Daoy (cell line): ENCODE results near the gene NPEPPS. TPM values are rescaled to one million over a fixed set of nuclear protein-coding genes. Genes with fewer than 3 reads are reported as not detected.

ENCODE experiments used
- DNase-seq: peaks from one replicate; pipeline ENCODE4 v3.0.0-alpha.2; 2015; ENCODE audit warnings: low read depth
- total RNA-seq: library from RNA; depleted of rRNA; stranded (reverse); fragments of >200 nt; shearing (Covaris generic); gene quantifications from 2 replicates; pipeline ENCODE4 v1.2.3, GENCODE V29; 2014; rRNA removed

Gene NPEPPS
- total RNA-seq, 1 experiment from 2014 or later = 54.4 TPM

- no peak for DNase-seq
These were observed 134.7 kb downstream of the NPEPPS start for GRCh38 chr17:47665655-47666054.

GRCh38 chr17:47669081-47669480, 138.2 kb downstream of the NPEPPS start:
- DNase-seq = no peak

GRCh38 chr17:47670064-47670463, 139.2 kb downstream of the NPEPPS start:
- no peak for DNase-seq

Other genes with a start within 250 kb of the NPEPPS start
- gene EFCAB13, start 207.2 kb upstream of the NPEPPS start, total RNA-seq = 0.03 and 0.74 TPM in 2 replicates
- 541 and 550 TPM in 2 replicates for gene KPNB1, start 118.8 kb downstream of the NPEPPS start, total RNA-seq
- gene TBKBP1, start 163.1 kb downstream of the NPEPPS start, total RNA-seq = 0.77 and 1.9 TPM in 2 replicates
- 0.06 TPM in 1 of 2 replicates, not detected in the other for gene TBX21, start 202.1 kb downstream of the NPEPPS start, total RNA-seq